HEK293T (cell line): ENCODE results near the gene PIGW.

Experiments used
- CTCF ChIA-PET: fragments of 350-600 bp; formaldehyde crosslinking; extraction: SDS; loops from one replicate; lab custom pipeline; 2021; ENCODE audit warnings: antibody characterized with exemption, inconsistent platforms; lab: Yijun Ruan, JAX
- POLR2A ChIA-PET: fragments of 350-600 bp; formaldehyde crosslinking; extraction: SDS; loops from one replicate; lab custom pipeline; 2020; ENCODE audit warnings: antibody characterized with exemption, inconsistent platforms; lab: Yijun Ruan, JAX
- DNase-seq: peaks from one replicate; pipeline ENCODE4 v3.0.0; 2012; ENCODE audit warnings: mixed read lengths; ENCODE audit errors: extremely low spot score
- ARNT ChIP-seq: fragments of 450-650 bp; IDR thresholded peaks from 2 replicates; pipeline ENCODE4 v1.6.1; 2017; ENCODE audit warnings: mild to moderate bottlenecking
- BHLHE40 ChIP-seq: fragments of 450-650 bp; IDR thresholded peaks from 2 replicates; pipeline ENCODE4 v1.6.1; 2016; ENCODE audit warnings: mild to moderate bottlenecking, moderate library complexity, borderline replicate concordance
- CTBP1 ChIP-seq: fragments of 450-650 bp; IDR thresholded peaks from 2 replicates; pipeline ENCODE4 v1.6.1; 2016; ENCODE audit warnings: borderline replicate concordance
- ELF4 ChIP-seq: fragments of 450-650 bp; IDR thresholded peaks from 2 replicates; pipeline ENCODE4 v1.6.1; 2017; ENCODE audit warnings: antibody characterized with exemption
- FOXA1 ChIP-seq: fragments of 450-650 bp; IDR thresholded peaks from 2 replicates; pipeline ENCODE4 v1.6.1; 2016; ENCODE audit warnings: mild to moderate bottlenecking
- FOXK2 ChIP-seq: fragments of 450-650 bp; IDR thresholded peaks from 2 replicates; pipeline ENCODE4 v1.6.1; 2016; ENCODE audit warnings: mild to moderate bottlenecking
- FOXM1 ChIP-seq: fragments of 450-650 bp; IDR thresholded peaks from 2 replicates; pipeline ENCODE4 v1.6.1; 2017; ENCODE audit warnings: mild to moderate bottlenecking, borderline replicate concordance
- HDGF ChIP-seq: fragments of 450-650 bp; IDR thresholded peaks from 2 replicates; pipeline ENCODE4 v1.6.1; 2017; ENCODE audit warnings: antibody characterized with exemption, borderline replicate concordance
- L3MBTL2 ChIP-seq: fragments of 450-650 bp; conservative IDR thresholded peaks from 2 replicates; pipeline ENCODE4 v1.6.1; 2016; ENCODE audit warnings: mild to moderate bottlenecking
- LEF1 ChIP-seq: fragments of 450-650 bp; IDR thresholded peaks from 2 replicates; pipeline ENCODE4 v1.6.1; 2017; ENCODE audit warnings: mild to moderate bottlenecking, borderline replicate concordance
- NFRKB ChIP-seq: fragments of 450-650 bp; IDR thresholded peaks from 2 replicates; pipeline ENCODE4 v1.6.1; 2016; ENCODE audit warnings: mild to moderate bottlenecking, moderate library complexity
- SP1 ChIP-seq: fragments of 450-650 bp; IDR thresholded peaks from 2 replicates; pipeline ENCODE4 v1.6.1; 2017
- SUZ12 ChIP-seq: fragments of 450-650 bp; IDR thresholded peaks from 2 replicates; pipeline ENCODE4 v1.6.1; 2016; ENCODE audit warnings: mild to moderate bottlenecking
- TARDBP ChIP-seq: fragments of 450-650 bp; IDR thresholded peaks from 2 replicates; pipeline ENCODE4 v1.6.1; 2016
- ZNF384 ChIP-seq: fragments of 450-650 bp; IDR thresholded peaks from 2 replicates; pipeline ENCODE4 v1.6.1; 2016
- TF ChIP-seq, protein P1 (sequence below): fragments of 450-650 bp; IDR thresholded peaks from 2 replicates; pipeline ENCODE4 v1.6.1; 2016

PIGW gene

DNA sequence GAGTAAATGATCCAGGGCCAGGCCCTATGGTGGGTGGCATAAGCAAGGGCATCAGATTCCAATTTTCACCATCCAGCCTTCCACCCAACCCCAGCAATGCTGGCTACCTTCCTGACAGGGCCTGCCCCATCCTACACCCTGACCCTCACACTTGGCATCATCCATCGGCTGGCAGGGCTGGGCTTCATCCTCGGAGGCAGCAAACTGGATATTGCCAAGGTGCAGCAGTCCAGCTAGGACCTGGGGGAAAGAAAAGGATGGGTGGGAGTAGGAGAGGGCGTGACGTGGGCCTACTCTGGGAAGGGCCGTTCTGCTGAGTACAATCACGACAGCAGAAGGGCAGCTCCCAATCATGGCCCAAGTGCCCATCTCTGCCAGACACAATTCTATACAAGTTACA, 23.6 kb upstream of the PIGW start:
- TF ChIP-seq BHLHE40 (no peak), ARNT (no peak), NFRKB (no peak), TARDBP (no peak), HDGF (no peak)
- TF ChIP-seq, protein P1, sequence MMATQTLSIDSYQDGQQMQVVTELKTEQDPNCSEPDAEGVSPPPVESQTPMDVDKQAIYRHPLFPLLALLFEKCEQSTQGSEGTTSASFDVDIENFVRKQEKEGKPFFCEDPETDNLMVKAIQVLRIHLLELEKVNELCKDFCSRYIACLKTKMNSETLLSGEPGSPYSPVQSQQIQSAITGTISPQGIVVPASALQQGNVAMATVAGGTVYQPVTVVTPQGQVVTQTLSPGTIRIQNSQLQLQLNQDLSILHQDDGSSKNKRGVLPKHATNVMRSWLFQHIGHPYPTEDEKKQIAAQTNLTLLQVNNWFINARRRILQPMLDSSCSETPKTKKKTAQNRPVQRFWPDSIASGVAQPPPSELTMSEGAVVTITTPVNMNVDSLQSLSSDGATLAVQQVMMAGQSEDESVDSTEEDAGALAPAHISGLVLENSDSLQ, result no peak
- CTCF ChIA-PET, result no interaction called here
- DNase-seq, result no peak
- POLR2A ChIA-PET, result no interaction called here

DNA sequence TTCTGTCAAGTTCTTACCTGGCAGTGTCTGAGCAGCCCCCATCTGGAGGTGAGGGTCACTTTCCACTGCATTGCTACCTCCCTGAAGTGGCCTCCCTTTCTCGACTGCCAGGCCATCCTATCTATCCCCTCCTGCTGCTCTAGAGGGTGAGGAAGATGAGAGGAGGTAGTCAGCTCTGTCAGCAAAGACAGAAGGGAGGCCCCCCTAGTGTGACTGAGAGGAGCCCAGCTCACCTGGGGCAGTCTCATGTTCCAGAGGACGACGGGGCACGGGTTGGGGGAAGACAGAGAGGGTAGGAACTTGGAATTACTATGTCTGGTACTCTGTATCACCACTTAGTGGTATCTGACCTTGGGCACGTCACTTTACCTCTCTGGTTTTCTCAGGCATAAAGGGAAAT, 22.1 kb upstream of the PIGW start:
- ChIA-PET CTCF (no interaction called here), POLR2A (interaction anchor here (1.4 kb wide), 1 partner anchor 12 kb away, joined by 4 read pairs; no protein-coding TSS in a partner anchor)
- DNase-seq, result no peak
- no peak for TF ChIP-seq CTBP1
- no peak for TF ChIP-seq L3MBTL2
- no peak for TF ChIP-seq NFRKB

DNA sequence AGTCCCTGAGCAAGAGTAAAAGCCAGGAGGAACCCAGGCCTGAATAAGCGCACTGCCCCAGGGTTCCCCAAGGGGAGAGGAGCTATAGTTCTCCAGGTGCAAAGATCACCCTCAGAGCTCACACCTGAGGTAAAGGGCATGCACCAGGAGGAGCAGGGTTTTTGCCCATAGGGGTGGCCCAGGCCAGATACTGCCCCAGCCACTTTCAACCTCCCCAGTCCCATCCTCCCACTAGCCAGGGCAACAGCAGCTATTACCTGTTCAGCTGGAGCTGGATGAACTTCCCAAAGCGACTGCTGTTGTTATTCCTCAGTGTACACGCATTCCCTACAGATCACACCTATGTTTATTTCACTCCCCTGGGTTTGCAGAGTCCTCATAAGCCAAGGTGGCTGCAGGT, 19.9 kb upstream of the PIGW start:
- DNase-seq, result no peak
- POLR2A ChIA-PET, result no interaction called here
- CTCF ChIA-PET, result no interaction called here
- no peak for TF ChIP-seq ARNT
- no peak for TF ChIP-seq SP1
- no peak for TF ChIP-seq NFRKB
- TF ChIP-seq CTBP1, result no peak

DNA sequence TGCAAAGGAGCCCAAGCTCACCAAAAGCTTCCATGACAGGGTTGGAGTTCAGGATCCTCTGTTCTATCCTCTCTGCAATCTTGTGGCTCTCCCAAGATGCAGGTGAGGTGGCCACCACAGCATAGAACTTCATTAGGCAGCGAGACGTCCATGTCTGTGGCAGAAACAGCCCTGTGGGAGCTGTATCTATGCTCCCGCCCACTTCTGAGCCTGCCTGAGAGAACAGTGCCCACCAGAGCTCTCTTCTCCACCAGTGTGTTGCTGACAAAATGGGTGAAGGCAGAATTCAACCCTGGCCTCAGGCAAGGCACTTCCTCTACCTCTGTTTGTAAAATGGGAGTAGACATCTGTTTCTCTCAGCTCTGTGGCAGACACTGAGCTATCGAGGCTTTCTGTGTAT, 18.9 kb upstream of the PIGW start:
- ChIA-PET CTCF (no interaction called here), POLR2A (interaction anchor here (0.8 kb wide), 1 partner anchor 14 kb away, joined by 3 read pairs; no protein-coding TSS in a partner anchor)
- TF ChIP-seq, protein P1, result no peak
- no peak for TF ChIP-seq LEF1
- TF ChIP-seq FOXA1, result no peak
- no peak for TF ChIP-seq ARNT
- TF ChIP-seq NFRKB, result no peak
- no peak for TF ChIP-seq CTBP1
- TF ChIP-seq SP1, result no peak
- TF ChIP-seq FOXK2, result no peak
- TF ChIP-seq ZNF384, result no peak
- TF ChIP-seq FOXM1, result no peak
- no peak for TF ChIP-seq L3MBTL2

DNA sequence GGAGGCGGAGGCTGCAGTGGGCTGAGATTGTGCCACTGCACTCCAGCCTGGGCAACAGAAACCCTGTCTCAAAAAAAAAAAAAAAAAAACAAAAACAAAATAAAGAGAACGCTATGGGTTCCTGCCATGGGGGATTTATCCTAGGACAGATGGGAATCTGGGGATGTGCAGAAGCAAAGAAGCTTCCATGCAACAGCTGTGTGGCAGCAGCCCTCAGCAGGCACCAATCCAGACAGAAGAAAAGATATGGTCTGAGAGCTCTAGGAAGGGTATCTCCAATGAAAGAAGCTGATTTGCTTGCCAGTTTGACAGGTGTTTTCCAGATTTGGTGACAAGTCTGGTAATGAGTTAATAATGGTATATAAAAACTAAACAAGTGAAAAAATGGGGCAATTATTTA, 11.7 kb upstream of the PIGW start:
- no peak for DNase-seq
- CTCF ChIA-PET, result no interaction called here
- POLR2A ChIA-PET, result interaction anchor here (0.8 kb wide), 1 partner anchor 101 kb away, joined by 3 read pairs; no protein-coding TSS in a partner anchor
- no peak for TF ChIP-seq LEF1
- no peak for TF ChIP-seq NFRKB
- no peak for TF ChIP-seq FOXK2
- no peak for TF ChIP-seq TARDBP
- no peak for TF ChIP-seq ZNF384
- TF ChIP-seq L3MBTL2, result no peak
- no peak for TF ChIP-seq FOXA1
- TF ChIP-seq SP1, result no peak
- TF ChIP-seq, protein P1, result no peak
- TF ChIP-seq FOXM1, result no peak
- no peak for TF ChIP-seq ARNT
- TF ChIP-seq HDGF, result no peak
- no peak for TF ChIP-seq SUZ12

More for the DNA sequence above, 18.9 kb upstream of the PIGW start:
- DNase-seq, result no peak

DNA sequence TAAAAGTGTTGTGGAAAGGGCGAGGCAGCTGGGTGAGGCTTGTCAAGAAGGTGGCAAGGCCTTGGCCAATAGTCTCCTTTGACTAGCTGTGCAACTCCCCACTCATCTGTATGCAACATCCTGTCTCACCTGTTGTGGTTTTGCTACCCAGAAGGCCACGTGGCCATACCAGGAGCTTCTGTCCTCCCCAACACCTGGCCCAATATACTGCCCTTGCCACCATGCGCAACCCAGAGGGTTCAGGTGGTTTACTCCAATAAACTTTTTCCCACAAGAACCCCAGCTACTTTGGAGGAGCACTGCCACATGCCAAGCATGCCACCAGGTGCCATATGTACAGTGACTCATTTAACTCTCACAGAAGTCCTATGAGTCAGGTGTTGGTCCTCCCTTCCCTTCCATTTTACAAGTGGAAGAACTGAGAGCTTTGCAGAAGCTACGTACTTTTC, 10.3 kb upstream of the PIGW start:
- TF ChIP-seq FOXM1, result no peak
- TF ChIP-seq SP1, result no peak
- no peak for TF ChIP-seq HDGF
- no peak for TF ChIP-seq ARNT
- no peak for TF ChIP-seq ELF4
- no peak for TF ChIP-seq TARDBP
- no peak for TF ChIP-seq ZNF384
- TF ChIP-seq, protein P1, result no peak
- no peak for TF ChIP-seq FOXA1
- TF ChIP-seq BHLHE40, result no peak
- TF ChIP-seq LEF1, result no peak
- no peak for TF ChIP-seq NFRKB
- no peak for TF ChIP-seq CTBP1
- no peak for TF ChIP-seq SUZ12
- ChIA-PET POLR2A (interaction anchor here (1.6 kb wide), 1 partner anchor 10 kb away, joined by 10 read pairs; the partner anchor contains the start of genes MYO19 and PIGW), CTCF (no interaction called here)
- no peak for DNase-seq
